ENCODE data around the gene PRKCZ.

The PRKCZ gene

GRCh38 chr1:2101946-2102345 lies 51.7 kb downstream of the PRKCZ start:
- no peak for TF ChIP-seq CTCF (IDR thresholded peaks at IDR 0.05; ENCODE audit: control insufficient read depth, extremely low read depth, insufficient read depth)
- DNase-seq (ENCODE audit: low read depth), result no peak
- no peak overlapping the region for H3K4me3 ChIP-seq (ENCODE audit: low read depth, low read length)

- no peak for TF ChIP-seq CTCF (IDR thresholded peaks at IDR 0.05; ENCODE audit: control insufficient read depth, extremely low read depth, insufficient read depth)
- no peak overlapping the region for H3K4me3 ChIP-seq (ENCODE audit: low read depth, low read length)
- no peak for DNase-seq (ENCODE audit: low read depth)
These were observed 52.5 kb downstream of the PRKCZ start for GRCh38 chr1:2102753-2103152.

GRCh38 chr1:2103266-2103900 lies 53.2 kb downstream of the PRKCZ start:
- DNase-seq (ENCODE audit: low read depth), result no peak
- H3K4me3 ChIP-seq (ENCODE audit: low read depth, low read length), result no peak overlapping the region
- no peak for TF ChIP-seq CTCF (IDR thresholded peaks at IDR 0.05; ENCODE audit: control insufficient read depth, extremely low read depth, insufficient read depth)

- H3K4me3 ChIP-seq (ENCODE audit: low read depth, low read length), result no peak overlapping the region
- TF ChIP-seq CTCF (IDR thresholded peaks at IDR 0.05; ENCODE audit: control insufficient read depth, extremely low read depth, insufficient read depth), result no peak
- DNase-seq (ENCODE audit: low read depth), result no peak
These were observed 53.8 kb downstream of the PRKCZ start for GRCh38 chr1:2103901-2104590.

GRCh38 chr1:2104621-2105427 lies 54.6 kb downstream of the PRKCZ start:
- H3K4me3 ChIP-seq (ENCODE audit: low read depth, low read length), result no peak overlapping the region
- TF ChIP-seq CTCF (IDR thresholded peaks at IDR 0.05; ENCODE audit: control insufficient read depth, extremely low read depth, insufficient read depth), result no peak
- DNase-seq (ENCODE audit: low read depth), result no peak

GRCh38 chr1:2105781-2106524 lies 55.7 kb downstream of the PRKCZ start:
- no peak for TF ChIP-seq CTCF (IDR thresholded peaks at IDR 0.05; ENCODE audit: control insufficient read depth, extremely low read depth, insufficient read depth)
- H3K4me3 ChIP-seq (ENCODE audit: low read depth, low read length), result no peak overlapping the region
- DNase-seq (ENCODE audit: low read depth), result no peak

Measured in LNCaP clone FGC (cell line).